Right atrium auricular region (tissue), 2 donors: ENCODE data around the gene NSD1. TPM values are rescaled to one million over a fixed set of nuclear protein-coding genes. Genes with fewer than 3 reads are reported as not detected.
"Not testable (repeated sequence)": the region's sequence is repeated elsewhere in the genome, so short reads cannot be mapped to it uniquely, and the experiment has no call there.

Source experiments
- DNase-seq: peaks from one replicate; pipeline ENCODE4 v3.0.0-alpha.2; 2019; ENCODE audit warnings: low spot score
- H3K27ac ChIP-seq, 2 donors: fragments of 200-600 bp; sonication (generic); 1 replicate in 1 of 2; 2 replicates in 1 of 2; pipeline ENCODE4 v1.5.1; 2016 to 2019
- H3K27me3 ChIP-seq, 2 donors: fragments of 200-600 bp; sonication (generic); one replicate each; pipeline versions ENCODE4 v1.5.1 to v1.6.0; 2017 to 2019
- H3K36me3 ChIP-seq: fragments of 200-600 bp; sonication (generic); one replicate; pipeline ENCODE4 v1.5.1; 2016
- H3K4me1 ChIP-seq, 2 donors: fragments of 200-600 bp; sonication (generic); one replicate each; pipeline versions ENCODE4 v1.5.1 to v1.6.0; 2017 to 2019
- H3K4me3 ChIP-seq, 2 donors: fragments of 200-600 bp; sonication (generic); 1 replicate in 1 of 2; 2 replicates in 1 of 2; pipeline ENCODE4 v1.5.1; 2017 to 2019; ENCODE audit warnings: mild to moderate bottlenecking in 1 of 2, moderate library complexity in 1 of 2
- H3K9me3 ChIP-seq, 2 donors: fragments of 200-600 bp; sonication (generic); one replicate each; pipeline ENCODE4 v1.5.1; 2019
- total RNA-seq, 2 donors: library from RNA; depleted of rRNA; stranded (reverse); fragments of >200 nt; gene quantifications; one replicate each; pipeline ENCODE4 v1.1.0, GENCODE V29; 2016
- TF ChIP-seq, protein P1 (sequence below), 2 donors: fragments of 200-600 bp; sonication (generic); IDR thresholded peaks; one replicate each; pipeline ENCODE4 v1.5.1; 2019; ENCODE audit warnings: antibody characterized with exemption in 2 of 2

The NSD1 gene
- total RNA-seq, 2 donors from 2014 or later, result 25.4 to 26.7 TPM

DNA sequence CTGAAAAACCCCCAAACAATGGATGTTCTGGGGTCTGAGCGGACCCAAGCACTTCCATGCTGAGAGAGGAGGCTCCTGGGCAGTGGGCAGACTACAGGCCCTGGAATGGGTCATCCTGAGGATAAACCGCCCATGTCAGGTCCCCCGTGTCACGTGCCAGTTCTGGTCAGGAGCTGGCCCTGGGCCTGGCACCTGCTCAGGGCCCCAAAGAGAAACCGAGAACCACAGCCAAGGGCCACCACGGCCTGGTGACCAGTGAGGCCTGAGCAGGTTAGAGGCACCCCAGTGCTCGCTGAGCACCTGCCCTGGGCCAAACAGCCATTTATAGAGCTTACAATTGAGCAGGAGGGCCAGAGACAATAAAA lies 202.1 kb downstream of the NSD1 start:
- H3K4me3 ChIP-seq, result no peak overlapping the region
- peak overlapping the region; percentile 37 to 48 for H3K27ac ChIP-seq
- no peak for DNase-seq
- no peaks in the 10 kb centered on the region for H3K27me3 ChIP-seq
- peaks cover 0 to 25% of the 10 kb centered on the region in 2 donors for H3K4me1 ChIP-seq
- TF ChIP-seq, protein P1, sequence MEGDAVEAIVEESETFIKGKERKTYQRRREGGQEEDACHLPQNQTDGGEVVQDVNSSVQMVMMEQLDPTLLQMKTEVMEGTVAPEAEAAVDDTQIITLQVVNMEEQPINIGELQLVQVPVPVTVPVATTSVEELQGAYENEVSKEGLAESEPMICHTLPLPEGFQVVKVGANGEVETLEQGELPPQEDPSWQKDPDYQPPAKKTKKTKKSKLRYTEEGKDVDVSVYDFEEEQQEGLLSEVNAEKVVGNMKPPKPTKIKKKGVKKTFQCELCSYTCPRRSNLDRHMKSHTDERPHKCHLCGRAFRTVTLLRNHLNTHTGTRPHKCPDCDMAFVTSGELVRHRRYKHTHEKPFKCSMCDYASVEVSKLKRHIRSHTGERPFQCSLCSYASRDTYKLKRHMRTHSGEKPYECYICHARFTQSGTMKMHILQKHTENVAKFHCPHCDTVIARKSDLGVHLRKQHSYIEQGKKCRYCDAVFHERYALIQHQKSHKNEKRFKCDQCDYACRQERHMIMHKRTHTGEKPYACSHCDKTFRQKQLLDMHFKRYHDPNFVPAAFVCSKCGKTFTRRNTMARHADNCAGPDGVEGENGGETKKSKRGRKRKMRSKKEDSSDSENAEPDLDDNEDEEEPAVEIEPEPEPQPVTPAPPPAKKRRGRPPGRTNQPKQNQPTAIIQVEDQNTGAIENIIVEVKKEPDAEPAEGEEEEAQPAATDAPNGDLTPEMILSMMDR (IDR thresholded peaks at IDR 0.05), result no peak
- peaks cover 81% of the 10 kb centered on the region for H3K36me3 ChIP-seq
- no peaks in the 10 kb centered on the region for H3K9me3 ChIP-seq

DNA sequence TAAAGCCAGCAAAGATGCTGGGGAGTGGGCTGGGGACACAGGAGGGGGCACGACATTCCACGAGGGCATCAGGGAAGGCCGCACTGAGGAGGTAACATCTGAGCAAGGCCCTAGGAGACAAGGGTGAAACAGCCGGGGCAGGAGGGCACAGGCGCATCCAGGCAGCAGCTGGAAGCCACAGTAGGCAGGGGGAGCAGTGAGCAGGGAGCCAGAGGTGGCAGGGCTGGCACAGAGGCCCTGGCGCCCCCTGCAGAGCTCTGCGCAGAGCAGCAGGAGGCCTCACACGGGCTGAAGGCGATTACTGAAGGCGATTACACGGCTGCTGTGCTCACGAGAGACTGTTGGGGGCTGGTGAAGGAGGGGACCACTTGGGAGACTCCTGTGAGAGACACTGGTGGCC lies 202.5 kb downstream of the NSD1 start:
- Histone ChIP-seq H3K27ac (peak overlapping the region in 1 of 2 donors; percentile 37), H3K36me3 (peaks cover 81% of the 10 kb centered on the region), H3K27me3 (no peaks in the 10 kb centered on the region), H3K4me1 (peaks cover 0 to 25% of the 10 kb centered on the region in 2 donors), H3K9me3 (no peaks in the 10 kb centered on the region), H3K4me3 (no peak overlapping the region)
- TF ChIP-seq, protein P1 (IDR thresholded peaks at IDR 0.05), result peak in 1 of 2 donors; percentile 33
- DNase-seq, result no peak

DNA sequence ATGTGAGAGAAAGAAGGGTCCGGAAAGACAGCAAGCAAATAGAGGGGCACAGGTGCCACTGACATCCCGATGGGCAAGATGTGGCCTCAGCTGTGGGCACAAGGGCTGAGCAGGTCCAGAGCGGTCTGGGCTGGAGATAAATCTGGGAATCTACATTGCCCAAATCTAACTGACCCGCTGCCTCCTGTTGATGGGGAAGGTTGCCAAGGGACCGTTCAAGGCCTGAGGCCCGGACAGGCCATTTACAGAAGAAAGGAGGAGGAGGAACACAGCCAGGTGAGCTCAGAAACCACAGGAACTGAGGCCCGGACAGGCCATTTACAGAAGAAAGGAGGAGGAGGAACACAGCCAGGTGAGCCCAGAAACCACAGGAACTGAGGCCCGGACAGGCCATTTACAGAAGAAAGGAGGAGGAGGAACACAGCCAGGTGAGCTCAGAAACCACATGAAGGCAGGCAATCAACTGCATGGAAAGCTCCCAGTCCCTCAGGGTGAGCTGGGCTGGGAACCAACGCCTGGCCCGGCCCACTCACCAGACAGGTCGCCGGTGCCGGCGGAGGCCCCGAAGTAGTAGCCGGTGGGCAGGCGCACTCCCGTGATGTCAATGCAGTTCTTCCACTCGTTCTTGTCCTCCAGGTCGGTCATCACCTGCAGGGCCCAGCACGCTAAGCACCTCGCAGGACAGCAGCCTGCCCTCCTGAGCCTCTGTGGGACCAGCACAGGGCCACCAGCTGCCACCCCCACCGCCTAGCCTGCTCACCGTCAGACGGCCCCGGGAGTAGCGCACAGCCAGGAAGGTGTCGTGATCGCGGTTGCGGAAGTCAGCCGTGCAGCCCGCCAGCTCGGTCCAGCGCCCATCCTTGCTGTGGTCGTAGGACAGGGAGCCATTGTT lies 203.3 kb downstream of the NSD1 start:
- Histone ChIP-seq H3K36me3 (peaks cover 81% of the 10 kb centered on the region), H3K4me3 (no peak overlapping the region), H3K27ac (no peak overlapping the region), H3K27me3 (no peaks in the 10 kb centered on the region), H3K9me3 (no peaks in the 10 kb centered on the region), H3K4me1 (peaks cover 0 to 25% of the 10 kb centered on the region in 2 donors)
- no peak for DNase-seq
- TF ChIP-seq, protein P1 (IDR thresholded peaks at IDR 0.05), result no peak

DNA sequence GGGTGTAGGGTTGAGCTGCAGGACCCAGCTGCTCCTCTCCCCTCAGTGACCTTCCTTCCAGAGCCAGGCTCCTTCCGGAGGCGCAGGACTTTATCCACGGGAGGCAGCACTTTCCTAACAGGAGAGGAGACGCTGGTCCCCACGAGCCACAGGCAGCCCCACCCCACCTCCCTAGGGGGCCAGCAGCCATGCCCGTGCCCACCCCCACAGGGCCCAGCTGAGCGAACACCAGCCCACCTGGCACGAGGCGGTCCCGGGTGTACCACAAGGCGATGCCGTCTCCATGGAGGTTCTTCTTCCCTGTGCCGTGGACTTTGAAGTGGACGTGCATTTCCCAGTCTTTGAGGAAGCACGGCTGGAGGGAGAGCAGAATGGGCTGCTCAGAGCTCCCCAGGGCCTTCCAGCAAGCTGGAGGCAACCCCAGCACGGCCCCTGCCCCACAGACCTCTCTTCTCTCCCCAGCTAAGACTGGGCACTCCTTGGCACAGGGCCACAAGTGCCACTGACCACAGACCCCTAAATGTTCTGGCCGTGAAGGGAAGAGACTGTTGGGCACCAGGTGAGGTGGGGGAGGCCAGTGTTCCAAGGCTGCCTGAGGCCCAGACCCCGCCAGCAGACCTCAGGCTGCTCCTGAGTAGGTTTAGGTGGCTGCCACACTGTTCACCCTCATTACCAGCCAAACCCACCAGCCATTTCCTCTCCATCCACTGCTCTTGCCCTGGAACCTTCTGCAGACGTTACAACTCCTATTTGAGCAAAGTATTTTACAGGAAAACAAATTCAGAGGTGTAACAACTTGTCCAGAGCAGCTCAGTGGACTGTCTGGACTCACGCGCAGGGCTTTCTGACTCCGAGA lies 204.9 kb downstream of the NSD1 start:
- DNase-seq, result no peak
- Histone ChIP-seq H3K27ac (no peak overlapping the region), H3K9me3 (no peaks in the 10 kb centered on the region), H3K36me3 (peaks cover 71% of the 10 kb centered on the region), H3K4me3 (no peak overlapping the region), H3K4me1 (peaks cover 0 to 25% of the 10 kb centered on the region in 2 donors), H3K27me3 (no peaks in the 10 kb centered on the region)
- TF ChIP-seq, protein P1 (IDR thresholded peaks at IDR 0.05), result no peak

DNA sequence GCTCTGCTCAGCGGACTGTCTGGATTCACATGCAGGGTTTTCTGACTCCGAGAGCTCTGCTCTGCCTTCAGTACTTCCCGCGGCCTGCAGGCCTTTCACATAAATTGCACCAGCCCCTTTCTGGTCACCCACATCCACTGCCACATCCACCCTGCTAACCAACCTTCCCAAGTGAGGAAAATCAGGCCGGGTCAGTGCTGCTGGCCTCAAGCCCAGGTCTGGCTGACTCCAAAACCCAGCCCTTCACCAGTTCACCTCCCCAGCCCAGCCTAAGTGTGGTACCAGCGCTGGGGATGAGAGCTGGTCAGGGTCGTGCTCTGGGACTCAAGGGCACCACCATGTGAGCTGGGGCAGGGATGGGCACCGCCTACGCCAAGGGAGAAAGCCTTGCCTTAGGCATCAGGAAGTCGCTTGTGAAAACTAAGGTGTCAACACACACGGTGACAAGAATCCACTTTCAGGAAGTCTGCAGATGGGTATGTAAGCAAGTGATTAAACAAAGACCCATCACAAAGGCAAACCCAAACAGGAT lies 205.6 kb downstream of the NSD1 start:
- peaks cover 64% of the 10 kb centered on the region for H3K36me3 ChIP-seq
- TF ChIP-seq, protein P1 (IDR thresholded peaks at IDR 0.05), result no peak
- no peaks in the 10 kb centered on the region for H3K9me3 ChIP-seq
- no peak overlapping the region for H3K4me3 ChIP-seq
- H3K27ac ChIP-seq, result no peak overlapping the region
- no peak for DNase-seq
- H3K27me3 ChIP-seq, result no peaks in the 10 kb centered on the region
- H3K4me1 ChIP-seq, result peaks cover 0 to 25% of the 10 kb centered on the region in 2 donors

DNA sequence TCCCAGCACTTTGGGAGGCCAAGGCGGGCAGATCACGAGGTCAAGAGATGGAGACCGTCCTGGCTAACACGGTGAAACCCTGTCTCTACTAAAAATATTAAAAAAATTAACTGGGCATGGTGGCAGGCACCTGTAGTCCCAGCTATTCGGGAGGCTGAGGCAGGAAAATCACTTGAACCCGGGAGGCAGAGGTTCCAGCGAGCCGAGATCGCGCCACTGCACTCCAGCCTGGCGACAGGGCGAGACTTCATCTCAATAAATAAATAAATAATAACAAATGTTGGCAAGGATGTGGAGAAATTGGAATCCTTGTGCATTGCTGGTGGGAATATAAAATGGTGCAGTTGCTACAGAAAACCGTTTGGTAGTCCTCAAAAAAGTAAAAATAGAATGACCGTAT lies 209.4 kb downstream of the NSD1 start:
- H3K27ac ChIP-seq, DNase-seq, H3K4me3 ChIP-seq, H3K9me3 ChIP-seq, H3K4me1 ChIP-seq, H3K27me3 ChIP-seq: not testable (repeated sequence)
- H3K36me3 ChIP-seq, result peaks cover 32% of the 10 kb centered on the region
